T-helper 2 cell treated with Interferon-gamma antibody and Interleukin-4, amounts not matched to agents 100 ng/mL and 5 ng/mL, for 36 hours (primary cell): ENCODE results near the gene BDKRB1. TPM values are rescaled to one million over a fixed set of nuclear protein-coding genes. Genes with fewer than 3 reads are reported as not detected.

Source experiments
- intact Hi-C: fragments of 100-400 bp; cut with micrococcal nuclease; formaldehyde crosslinking; loops from one replicate; pipeline ENCODE4 v1.15.1; 2023
- total RNA-seq: library from RNA; stranded (reverse); gene quantifications from 2 replicates; pipeline ENCODE4 v1.2.3, GENCODE V29; 2022

Gene BDKRB1
- total RNA-seq, 1 donor from 2014 or later: not detected

DNA sequence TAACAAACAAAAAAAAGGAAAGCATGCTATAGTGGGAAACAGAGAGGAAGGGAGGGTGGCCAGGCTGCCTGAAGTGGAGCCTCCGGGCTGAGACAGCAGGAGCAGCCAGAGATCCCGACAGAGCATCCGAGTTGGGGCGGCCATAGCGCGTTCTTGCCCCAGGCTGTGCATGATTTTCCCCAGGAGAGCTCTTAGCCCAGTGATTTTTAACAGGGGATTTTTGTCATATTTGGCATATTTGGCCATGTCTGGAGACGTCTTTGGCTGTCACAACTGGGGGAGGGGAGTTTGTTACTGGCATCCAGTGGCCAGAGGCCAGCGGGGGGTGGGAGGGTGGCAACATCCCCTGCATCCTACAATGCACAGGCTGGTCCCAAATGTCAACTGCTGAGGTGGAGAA, 23.6 kb downstream of the BDKRB1 start:
- intact Hi-C loops: no loop called here

DNA sequence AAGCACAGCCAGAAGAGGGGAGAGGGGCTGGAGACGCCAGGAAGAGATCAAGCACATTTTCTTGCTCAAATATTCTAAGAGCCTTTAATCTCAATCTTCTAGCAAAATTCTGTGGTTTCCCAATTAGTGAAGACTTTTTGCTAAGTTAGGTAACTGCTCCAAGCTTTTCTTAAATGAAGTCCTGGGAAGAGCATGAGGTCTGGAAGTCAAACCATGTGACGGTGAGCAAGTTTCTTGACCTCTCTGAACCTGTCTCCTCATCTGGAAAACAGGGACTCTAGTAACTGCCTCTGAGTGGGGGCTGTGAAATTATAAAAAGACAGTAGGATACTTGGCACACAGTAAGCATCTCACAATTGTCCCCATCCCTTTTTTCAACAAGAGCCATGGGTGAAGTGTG, 24.1 kb downstream of the BDKRB1 start:
- intact Hi-C loops: no loop called here

DNA sequence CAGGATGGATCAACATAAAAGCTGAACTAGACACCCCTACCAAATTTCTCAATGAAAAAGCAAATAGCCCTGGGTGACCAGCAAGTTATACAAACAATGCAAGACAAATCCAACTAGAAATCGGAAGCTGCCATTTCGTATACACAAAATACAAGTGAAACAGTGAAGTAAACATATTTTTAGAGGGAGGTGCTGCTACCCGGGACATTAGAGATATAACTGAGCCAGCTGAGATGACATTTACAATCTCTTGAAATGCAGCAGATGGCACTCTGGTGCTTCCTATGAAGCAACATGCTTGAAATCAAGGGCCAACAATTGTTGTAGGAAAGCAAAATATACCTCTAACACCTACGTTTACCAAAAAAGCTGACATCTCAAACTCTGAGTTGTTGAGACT, 25.5 kb downstream of the BDKRB1 start:
- intact Hi-C loops: no loop called here

DNA sequence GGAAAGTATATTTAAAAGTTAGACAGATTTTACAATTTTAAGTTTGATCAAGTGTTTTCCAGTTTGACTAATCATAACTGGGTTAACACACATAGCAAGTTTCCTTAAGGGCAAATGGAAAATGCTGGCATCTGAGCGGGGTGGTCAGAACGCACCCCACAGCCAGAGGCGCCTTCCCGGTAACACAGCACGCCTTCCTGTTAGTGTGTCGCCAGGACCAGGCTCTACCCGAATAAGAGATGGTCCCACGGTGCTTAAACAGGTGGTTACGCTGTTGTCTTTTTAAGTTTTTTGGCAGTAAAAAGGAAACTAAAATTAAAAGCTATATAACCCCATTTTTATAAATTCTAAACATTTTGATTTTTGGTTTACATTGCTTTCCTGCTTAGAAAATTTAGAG, 28.0 kb downstream of the BDKRB1 start:
- intact Hi-C loops: no loop called here

DNA sequence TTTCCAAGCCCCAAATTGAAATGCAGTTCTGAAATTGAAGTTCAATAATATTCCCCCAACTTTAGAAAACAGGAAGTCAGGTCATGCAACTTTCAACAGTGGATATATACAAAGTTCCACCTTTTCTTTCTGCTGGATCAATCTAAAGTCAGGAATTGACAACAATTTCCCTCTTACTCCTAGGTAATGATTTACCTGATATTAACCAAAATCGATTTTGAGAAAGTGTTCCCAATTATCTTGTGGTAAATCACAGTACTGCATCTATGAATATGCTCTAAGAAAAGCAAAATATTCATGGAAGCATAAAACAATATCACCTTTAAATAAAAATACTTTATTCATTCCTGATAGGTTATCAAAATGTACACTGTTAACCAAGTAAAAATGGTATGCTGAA, 28.4 kb downstream of the BDKRB1 start:
- intact Hi-C loops: no loop called here

DNA sequence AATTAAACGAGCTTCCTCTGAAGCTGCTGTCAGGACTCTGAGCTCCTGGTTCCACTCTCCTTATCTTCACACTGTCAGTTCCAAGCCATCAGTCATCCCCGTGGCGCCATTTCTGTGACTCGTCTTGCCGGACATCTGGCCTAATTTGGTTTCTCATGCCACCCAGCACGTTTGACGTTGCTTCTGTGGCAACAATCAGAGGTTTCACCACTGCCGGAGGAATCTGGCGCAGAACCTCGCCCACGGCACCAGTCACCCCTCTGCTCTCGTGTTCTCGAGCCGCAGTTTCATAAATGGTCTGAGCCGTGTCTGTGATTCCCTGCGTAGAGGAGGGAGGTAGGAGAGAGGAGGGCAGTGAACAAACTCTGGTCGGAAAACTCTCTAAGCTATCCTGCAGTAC, 29.7 kb downstream of the BDKRB1 start:
- intact Hi-C loops: no loop called here

DNA sequence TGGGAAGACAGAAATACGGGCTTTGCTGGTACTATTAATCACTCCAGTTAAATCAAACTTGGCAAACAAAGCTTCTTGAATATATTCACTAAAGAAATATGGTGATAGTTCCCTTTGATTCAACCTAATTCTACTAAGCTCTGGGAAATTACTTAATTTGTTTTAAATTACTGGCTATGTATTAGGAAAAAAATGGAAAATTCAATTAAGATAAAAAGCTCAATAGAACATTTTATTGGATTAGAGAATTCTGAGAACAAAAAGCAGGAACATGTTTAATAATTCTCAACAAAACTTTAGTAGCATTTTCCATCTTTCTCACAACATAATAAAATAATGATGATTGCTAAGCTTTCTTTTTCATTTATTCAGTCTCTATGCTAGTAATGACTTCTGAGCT, 30.2 kb downstream of the BDKRB1 start:
- intact Hi-C loops: no loop called here

DNA sequence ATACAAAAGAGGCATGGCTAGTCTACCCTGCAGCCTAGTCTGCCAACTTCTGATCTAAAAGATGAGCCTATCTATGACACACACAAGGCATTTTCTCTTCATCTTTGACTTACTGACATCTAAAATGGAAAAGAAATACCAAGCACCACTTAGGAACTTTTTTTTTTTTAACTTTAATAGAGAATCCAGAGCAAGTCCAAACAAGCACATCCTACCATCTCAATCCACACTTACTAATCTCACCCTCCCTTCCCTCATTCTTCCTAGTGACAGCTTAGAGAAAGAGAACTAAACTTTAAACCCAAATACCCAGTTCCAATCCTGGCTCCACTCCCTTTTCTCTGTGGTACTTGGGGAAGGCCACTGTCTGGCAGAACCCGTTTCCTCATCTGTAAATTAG, 31.8 kb downstream of the BDKRB1 start:
- intact Hi-C loops: no loop called here

DNA sequence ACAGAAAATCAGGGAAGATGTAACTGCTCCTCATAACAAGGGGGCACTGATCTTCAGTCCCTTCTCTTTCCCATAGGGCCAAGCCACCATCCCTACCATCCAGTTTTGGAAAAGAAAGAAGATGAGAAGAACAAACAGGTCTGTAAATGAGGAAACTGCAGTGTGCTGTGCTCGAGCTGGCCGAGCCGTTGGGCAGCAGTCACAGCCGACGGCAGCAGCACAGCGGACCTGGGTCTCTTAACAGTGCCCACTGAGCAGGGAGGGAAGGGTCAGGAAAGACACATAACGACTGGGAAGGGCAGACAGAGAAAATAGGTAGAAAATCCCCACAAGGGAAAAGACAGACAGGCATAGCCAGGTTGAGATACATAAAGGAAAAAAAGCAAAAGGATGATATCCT, 38.2 kb downstream of the BDKRB1 start:
- intact Hi-C loops: no loop called here

DNA sequence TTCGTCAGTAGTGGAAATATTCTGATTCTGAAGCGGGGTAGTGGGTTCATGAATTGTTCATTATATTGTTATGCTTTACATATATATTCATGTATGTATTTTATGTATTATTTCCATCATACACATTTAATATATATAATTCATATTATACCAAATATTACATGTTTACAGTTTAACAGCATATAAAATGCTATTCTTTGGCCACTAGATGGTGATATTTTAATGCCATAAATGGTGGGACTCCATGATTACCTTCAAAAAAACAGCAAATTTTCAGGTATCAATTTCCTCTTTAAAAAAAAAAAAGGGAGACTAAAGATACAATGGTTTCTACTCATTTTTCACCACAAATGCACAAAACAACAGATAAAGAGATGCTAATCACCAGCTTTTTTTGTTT, 41.0 kb downstream of the BDKRB1 start:
- intact Hi-C loops: loop anchor here (1.0 kb wide), 1 partner anchor 127 kb away; no protein-coding TSS in a partner anchor

DNA sequence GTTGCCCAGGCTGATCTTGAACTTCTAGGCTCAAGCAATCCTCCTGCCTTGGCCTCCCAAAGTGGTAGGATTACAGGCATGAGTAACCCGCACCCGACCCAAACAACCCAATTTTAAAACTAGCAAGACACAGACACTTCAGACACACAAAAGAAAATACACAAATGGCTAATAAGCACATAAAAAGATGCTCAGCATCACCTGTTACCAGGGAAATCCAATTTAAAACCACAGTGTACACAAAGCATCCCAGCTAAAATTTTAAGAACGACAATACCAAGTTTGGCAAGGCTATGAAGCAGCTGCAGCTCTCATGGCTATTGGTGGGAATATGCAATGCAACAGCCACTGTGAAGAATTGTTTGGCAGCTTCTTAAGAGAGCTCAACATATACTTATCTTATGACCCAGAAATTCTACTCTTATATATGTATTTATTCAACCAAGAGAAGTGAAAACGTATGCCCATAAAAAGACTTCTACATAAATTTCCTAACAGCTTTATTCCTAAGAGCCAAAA, 42.0 kb downstream of the BDKRB1 start:
- intact Hi-C loops: loop anchor here (1.0 kb wide), 1 partner anchor 126 kb away; no protein-coding TSS in a partner anchor

DNA sequence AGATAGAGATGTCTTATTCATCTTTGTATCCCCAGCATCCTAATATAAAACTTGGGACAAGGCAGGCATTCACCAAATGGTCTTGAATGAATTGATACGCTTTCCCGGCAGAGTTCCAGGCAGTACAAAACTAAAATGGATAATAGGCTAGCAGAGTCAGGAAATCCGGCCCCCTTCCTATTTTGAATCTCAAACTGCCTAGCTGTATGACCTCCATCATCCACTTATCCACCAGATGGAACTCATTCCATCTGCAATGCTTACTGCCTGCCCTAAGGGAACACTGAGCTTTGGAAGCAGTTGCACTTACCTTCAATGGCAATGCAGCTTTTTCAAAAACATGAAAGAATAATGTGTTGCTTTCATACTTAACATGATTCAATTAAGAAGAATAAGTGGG, 43.4 kb downstream of the BDKRB1 start:
- intact Hi-C loops: no loop called here

DNA sequence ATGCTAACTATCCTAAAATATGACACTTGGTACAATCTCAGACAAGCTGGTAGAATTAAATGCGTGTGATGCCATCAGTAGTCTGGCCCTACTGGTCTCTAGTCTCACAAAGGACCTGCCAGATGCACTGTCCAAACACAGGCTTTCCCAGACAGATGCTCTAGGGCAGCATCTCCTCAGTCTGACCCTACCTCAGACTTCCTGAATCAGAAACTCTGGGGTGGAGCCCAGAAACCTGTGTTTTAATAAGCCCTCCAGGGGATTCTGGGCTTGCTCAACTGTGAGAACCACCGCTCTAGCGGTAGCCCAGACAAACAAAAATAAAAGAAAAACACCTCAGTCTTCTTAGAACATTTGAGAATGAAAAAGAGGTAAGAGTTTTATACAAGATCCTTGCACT, 48.0 kb downstream of the BDKRB1 start:
- intact Hi-C loops: no loop called here

DNA sequence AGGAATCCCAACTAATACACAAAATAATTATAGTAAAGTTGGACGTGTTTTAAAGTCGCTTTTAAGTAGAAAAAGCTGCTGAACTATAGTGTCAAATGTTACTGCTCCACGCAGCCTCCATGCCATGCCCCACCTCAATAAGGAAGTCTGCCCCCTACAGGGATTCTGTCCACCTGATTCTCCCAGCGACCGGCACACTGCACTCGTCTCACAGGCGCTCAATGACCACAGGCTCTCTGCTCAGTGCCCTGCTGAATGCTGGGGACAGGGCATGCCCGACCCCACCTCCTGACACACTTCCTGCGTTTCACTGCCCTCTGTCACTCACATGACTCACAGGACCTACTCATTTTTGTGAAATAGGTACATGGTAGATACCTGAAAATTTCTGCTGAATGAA, 48.9 kb downstream of the BDKRB1 start:
- intact Hi-C loops: no loop called here

DNA sequence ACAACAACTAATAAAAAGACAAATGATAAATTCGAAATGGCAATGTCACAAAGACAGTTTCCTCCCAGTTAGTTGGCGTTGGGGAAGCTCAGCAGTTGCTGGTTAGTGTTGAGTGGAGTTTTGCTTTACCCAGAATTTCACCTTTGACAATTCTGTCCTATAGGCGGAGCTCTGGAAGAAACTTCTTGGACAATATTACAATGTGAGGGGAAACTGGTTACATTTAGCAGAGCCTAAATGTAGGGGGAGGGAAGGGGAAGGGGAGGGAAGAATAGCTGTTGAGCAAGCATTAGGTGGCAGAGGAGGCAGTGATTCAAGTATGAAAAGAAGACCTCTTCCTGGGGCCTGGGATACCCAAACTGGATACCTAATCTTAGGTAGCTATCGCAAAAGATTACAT, 51.4 kb downstream of the BDKRB1 start:
- intact Hi-C loops: no loop called here

DNA sequence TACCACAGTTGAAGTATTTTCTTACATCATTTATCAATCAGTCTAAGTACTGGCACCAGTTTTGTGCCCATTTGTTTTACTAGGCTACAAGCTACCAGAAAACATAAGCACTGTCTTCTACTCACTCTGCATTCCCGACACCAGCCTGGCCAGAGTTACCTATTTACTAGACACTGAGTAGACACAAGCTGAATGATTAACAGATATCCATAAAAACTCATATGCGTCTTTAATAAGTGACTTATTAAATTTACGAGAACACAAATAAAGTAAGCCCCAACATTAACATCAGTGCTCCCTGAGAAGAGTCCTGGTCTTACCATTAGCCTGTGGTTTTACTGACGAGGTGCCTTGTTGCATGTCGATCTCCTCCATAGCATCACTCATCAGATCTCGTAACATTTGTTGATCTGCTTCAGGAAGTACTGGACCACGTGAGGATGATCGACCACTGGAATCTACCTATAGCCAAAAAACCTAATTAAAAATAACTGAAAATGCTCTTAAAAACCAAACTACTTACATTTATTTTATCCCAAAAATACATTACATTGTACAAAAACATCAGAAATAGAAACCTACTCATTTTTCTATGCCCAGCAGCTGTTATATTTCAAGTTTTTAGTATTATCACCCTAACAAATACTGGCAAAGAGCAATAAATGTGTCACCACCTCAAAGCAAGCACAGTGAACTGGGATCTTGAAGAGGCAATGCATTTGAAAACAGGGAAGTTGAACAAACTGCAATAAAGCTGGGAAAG, 53.3 kb downstream of the BDKRB1 start:
- intact Hi-C loops: no loop called here

DNA sequence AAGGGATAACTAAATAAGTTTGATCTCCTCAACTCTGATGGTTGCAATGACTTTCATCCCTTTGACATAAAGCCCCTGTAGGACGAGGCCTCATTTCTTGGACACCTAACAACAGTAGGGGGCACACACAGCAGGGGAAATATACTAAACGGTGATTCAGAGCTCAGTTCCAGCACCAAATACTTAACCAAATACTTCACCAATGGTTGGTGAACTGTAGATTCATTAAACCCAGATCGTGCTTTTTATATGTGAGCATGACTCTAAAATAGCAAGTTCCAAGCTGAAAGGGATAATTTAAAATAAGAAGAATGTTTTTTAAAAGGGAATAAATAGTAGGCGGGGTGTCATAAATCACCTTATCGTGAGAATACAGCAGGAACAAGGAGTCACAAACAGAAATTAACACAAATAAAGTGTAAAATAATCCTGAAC, 53.9 kb downstream of the BDKRB1 start:
- intact Hi-C loops: no loop called here

DNA sequence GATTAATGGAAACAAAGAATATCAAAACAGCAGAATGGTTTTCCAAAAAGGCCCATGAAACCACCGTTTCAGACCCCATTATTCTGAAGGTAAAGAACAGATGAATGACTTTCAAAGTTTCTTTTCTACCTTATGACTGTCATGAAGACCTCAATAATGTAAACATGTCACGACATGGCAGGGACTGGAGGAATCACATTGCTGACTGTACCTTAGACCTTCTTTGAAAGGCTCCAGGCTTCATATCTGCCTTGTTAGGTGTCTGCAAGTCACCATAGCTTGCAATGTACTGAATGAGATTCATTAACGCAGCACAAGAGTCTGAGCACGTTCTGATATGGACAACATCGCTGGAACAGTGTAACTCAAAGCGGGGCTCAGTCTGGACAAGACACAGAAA, 54.9 kb downstream of the BDKRB1 start:
- intact Hi-C loops: no loop called here

Other genes with a start within 250 kb of the BDKRB1 start
- gene C14orf132, start 216.8 kb upstream of the BDKRB1 start, total RNA-seq: 0.41 and 0.48 TPM in 2 replicates
- not detected in 2 replicates for gene BDKRB2, start 51.4 kb upstream of the BDKRB1 start, total RNA-seq
- gene ATG2B, start 107.1 kb downstream of the BDKRB1 start, total RNA-seq: 18.8 and 20.3 TPM in 2 replicates
- gene GSKIP, start 107.3 kb downstream of the BDKRB1 start, total RNA-seq: 18.7 and 19.1 TPM in 2 replicates
- 0.50 and 0.89 TPM in 2 replicates for gene AK7, start 135.9 kb downstream of the BDKRB1 start, total RNA-seq
- gene PAPOLA, start 246.2 kb downstream of the BDKRB1 start, total RNA-seq: 185 and 190 TPM in 2 replicates